B cell (primary cell): ENCODE data around the gene SIPA1L2. TPM values are rescaled to one million over a fixed set of nuclear protein-coding genes. Genes with fewer than 3 reads are reported as not detected.

Experiments
- ATAC-seq: fragments of 200-7000 bp; cut with Tn5 transposase; one replicate; pipeline ENCODE4 v1.10.0; 2021; ENCODE audit warnings: low read depth, mild to moderate bottlenecking, moderate number of reproducible peaks, moderate library complexity
- CTCF ChIA-PET: fragments of 350-600 bp; sonication (Branson Sonifier 250); formaldehyde crosslinking; loops from one replicate; lab custom pipeline; 2021; ENCODE audit warnings: antibody characterized with exemption, inconsistent platforms; lab: Charles Lee
- POLR2A ChIA-PET: fragments of 350-600 bp; sonication (Branson Sonifier 250); formaldehyde crosslinking; loops from one replicate; lab custom pipeline; 2021; ENCODE audit warnings: antibody characterized with exemption; lab: Charles Lee
- DNase-seq: peaks from one replicate; pipeline ENCODE4 v3.0.0; 2013
- H2AFZ ChIP-seq: 2 replicates; pipeline ENCODE4 v1.6.1; 2012; ENCODE audit warnings: mild to moderate bottlenecking, low read depth, low read length; ENCODE audit not compliant: insufficient read depth, poor library complexity, severe bottlenecking
- H3K27ac ChIP-seq, 2 donors: 1 replicate in 1 of 2; 2 replicates in 1 of 2; pipeline ENCODE4 v1.5.1; 2012 to 2013; ENCODE audit warnings: low read length in 2 of 2, mild to moderate bottlenecking in 2 of 2, moderate library complexity in 1 of 2
- H3K27me3 ChIP-seq, 4 experiments: fragments of 200-600 bp in 1 of 4; sonication (generic) in 1 of 4; replicated peaks in 1 of 4; 1 replicate in 2 of 4; 2 replicates in 2 of 4; pipeline versions ENCODE4 v1.6.1 to v1.7.0; 2013 to 2016; ENCODE audit warnings: low read length in 3 of 4, mild to moderate bottlenecking in 2 of 4, mixed read lengths in 1 of 4, moderate library complexity in 1 of 4; ENCODE audit not compliant: insufficient read depth in 4 of 4, control insufficient read depth in 3 of 4; ENCODE audit errors: control extremely low read depth in 1 of 4
- H3K36me3 ChIP-seq, 2 experiments: replicated peaks in 1 of 2; 1 replicate in 1 of 2; 2 replicates in 1 of 2; pipeline versions ENCODE4 v1.6.1 to v1.7.1; 2013; ENCODE audit warnings: low read length in 1 of 2; ENCODE audit not compliant: insufficient read depth in 2 of 2, control insufficient read depth in 1 of 2; ENCODE audit errors: control extremely low read depth in 1 of 2, extremely low read depth in 1 of 2
- H3K4me1 ChIP-seq, 2 donors: fragments of 200-600 bp in 1 of 2; sonication (generic) in 1 of 2; 1 replicate in 1 of 2; 2 replicates in 1 of 2; pipeline versions ENCODE4 v1.5.1 to v1.6.1; 2013 to 2017; ENCODE audit warnings: low read length in 2 of 2; ENCODE audit not compliant: control insufficient read depth in 2 of 2, insufficient read depth in 2 of 2
- H3K4me2 ChIP-seq: replicated peaks from 2 replicates; pipeline ENCODE3; 2012; ENCODE audit warnings: mild to moderate bottlenecking, low read depth, low read length; ENCODE audit not compliant: poor library complexity, severe bottlenecking
- H3K4me3 ChIP-seq, 5 experiments: fragments of 200-600 bp in 1 of 5; sonication (generic) in 1 of 5; 1 replicate in 3 of 5; 2 replicates in 2 of 5; pipeline versions ENCODE4 v1.5.1 to v1.7.0; 2011 to 2016; ENCODE audit warnings: low read length in 4 of 5, mild to moderate bottlenecking in 4 of 5, low read depth in 2 of 5, control low read depth in 1 of 5, moderate library complexity in 1 of 5; ENCODE audit not compliant: insufficient read depth in 1 of 5; ENCODE audit errors: control extremely low read depth in 1 of 5, extremely low read depth in 1 of 5
- H3K79me2 ChIP-seq: fragments of 200-600 bp; sonication (generic); one replicate; pipeline ENCODE4 v1.6.0; 2016; ENCODE audit warnings: low read length; ENCODE audit not compliant: control insufficient read depth, insufficient read depth
- H3K9ac ChIP-seq: fragments of 200-600 bp; sonication (generic); 2 replicates; pipeline ENCODE4 v1.6.1; 2017; ENCODE audit warnings: mild to moderate bottlenecking, low read length, moderate library complexity
- H3K9me3 ChIP-seq, 3 donors: one replicate each; pipeline versions ENCODE4 v1.6.1 to v1.7.1; 2013; ENCODE audit warnings: low read length in 2 of 3; ENCODE audit not compliant: control insufficient read depth in 2 of 3, insufficient read depth in 1 of 3; ENCODE audit errors: control extremely low read depth in 1 of 3
- H4K20me1 ChIP-seq: 2 replicates; pipeline ENCODE4 v1.6.0; 2012; ENCODE audit warnings: mild to moderate bottlenecking, low read length; ENCODE audit not compliant: insufficient read depth, control insufficient read depth, poor library complexity, severe bottlenecking
- H3K27ac Mint-ChIP-seq: one replicate; pipeline ENCODE4 v1.8.0; 2021; ENCODE audit warnings: mixed read lengths
- H3K27me3 Mint-ChIP-seq: one replicate; pipeline ENCODE4 v1.8.0; 2021; ENCODE audit warnings: mixed read lengths
- H3K4me1 Mint-ChIP-seq: one replicate; pipeline ENCODE4 v1.8.0; 2021; ENCODE audit warnings: mixed read lengths
- H3K4me3 Mint-ChIP-seq: one replicate; pipeline ENCODE4 v1.8.0; 2021; ENCODE audit warnings: mixed read lengths
- H3K9me3 Mint-ChIP-seq: one replicate; pipeline ENCODE4 v1.8.0; 2022; ENCODE audit warnings: mixed read lengths; ENCODE audit not compliant: insufficient read depth
- EZH2 ChIP-seq: IDR thresholded peaks from 2 replicates; pipeline ENCODE4 v1.6.1; 2012; ENCODE audit warnings: borderline replicate concordance, low read depth, mild to moderate bottlenecking, moderate library complexity, low read length; ENCODE audit not compliant: insufficient read depth, poor library complexity, severe bottlenecking
- WGBS: methylation state at CpG from one replicate; pipeline ENCODE4 v1.1.5; 2013; ENCODE audit warnings: missing lambda C conversion rate; ENCODE audit not compliant: insufficient coverage; 5-methylcytosine and 5-hydroxymethylcytosine counted together
- intact Hi-C: fragments of 100-400 bp; cut with micrococcal nuclease; formaldehyde crosslinking; loops from one replicate; pipeline ENCODE4 v1.10.0; 2022
- polyA plus RNA-seq: library from polyadenylated mRNA; depleted of rRNA; stranded (reverse); fragments of >200 nt; gene quantifications from 2 replicates; pipeline ENCODE4 v1.2.3, GENCODE V29; 2012
- total RNA-seq, 2 donors: library from RNA; stranded (reverse); fragments of 120-200 nt in 1 of 2; gene quantifications; 1 replicate in 1 of 2; 2 replicates in 1 of 2; pipeline versions ENCODE4 v1.2.3 to v1.2.4, GENCODE V29; 2013 to 2022
- TF ChIP-seq, protein P1 (sequence below): fragments of 200-600 bp; IDR thresholded peaks from one replicate; pipeline ENCODE4 v1.8.0; 2022; ENCODE audit warnings: antibody characterized with exemption, mild to moderate bottlenecking

SIPA1L2 gene
- total and polyA plus RNA-seq, 2 donors (not counting 1 experiment from before 2014, with no cell fraction given), result 0.07 TPM

DNA sequence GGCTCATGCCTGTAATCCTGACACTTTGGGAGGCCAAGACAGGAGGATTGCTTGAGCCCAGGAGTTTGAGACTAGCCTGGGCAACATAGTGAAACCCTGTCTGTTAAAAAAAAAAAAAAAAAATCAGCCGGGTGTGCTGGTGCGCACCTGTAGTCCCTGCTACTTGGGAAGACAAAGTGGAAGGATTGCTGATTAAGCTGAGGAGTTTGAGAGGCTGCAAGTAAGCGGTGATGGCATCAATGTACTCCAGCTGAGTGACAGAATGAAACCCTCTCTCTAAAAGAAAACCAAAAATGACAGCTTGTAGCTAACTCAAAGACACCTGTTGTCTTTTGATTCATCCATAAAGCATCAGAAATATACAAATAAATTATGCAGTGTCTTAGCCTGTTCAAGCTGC lies 31.8 kb downstream of the SIPA1L2 start:
- WGBS, result no CpG with 5 or more reads among the region's 3 CpGs
- Histone ChIP-seq H3K79me2 (no peaks in the 10 kb centered on the region), H3K36me3 (no peaks in the 10 kb centered on the region), H3K9me3 (peaks cover 0 to 3% (median 0%) of the 10 kb centered on the region in 3 donors), H2AFZ (no peak overlapping the region), H4K20me1 (no peaks in the 10 kb centered on the region), H3K4me3 (no peak overlapping the region), H3K9ac (no peak overlapping the region), H3K27me3 (no peaks in the 10 kb centered on the region), H3K27ac (no peak overlapping the region), H3K4me2 (no peak overlapping the region), H3K4me1 (peaks cover 18 to 32% of the 10 kb centered on the region in 2 donors)
- no peak overlapping the region for H3K27ac Mint-ChIP-seq
- ChIA-PET POLR2A (no interaction called here), CTCF (no interaction called here)
- ATAC-seq (no peak), DNase-seq (no peak)
- no peaks in the 10 kb centered on the region for H3K27me3 Mint-ChIP-seq
- TF ChIP-seq EZH2, result no peak
- TF ChIP-seq, protein P1, sequence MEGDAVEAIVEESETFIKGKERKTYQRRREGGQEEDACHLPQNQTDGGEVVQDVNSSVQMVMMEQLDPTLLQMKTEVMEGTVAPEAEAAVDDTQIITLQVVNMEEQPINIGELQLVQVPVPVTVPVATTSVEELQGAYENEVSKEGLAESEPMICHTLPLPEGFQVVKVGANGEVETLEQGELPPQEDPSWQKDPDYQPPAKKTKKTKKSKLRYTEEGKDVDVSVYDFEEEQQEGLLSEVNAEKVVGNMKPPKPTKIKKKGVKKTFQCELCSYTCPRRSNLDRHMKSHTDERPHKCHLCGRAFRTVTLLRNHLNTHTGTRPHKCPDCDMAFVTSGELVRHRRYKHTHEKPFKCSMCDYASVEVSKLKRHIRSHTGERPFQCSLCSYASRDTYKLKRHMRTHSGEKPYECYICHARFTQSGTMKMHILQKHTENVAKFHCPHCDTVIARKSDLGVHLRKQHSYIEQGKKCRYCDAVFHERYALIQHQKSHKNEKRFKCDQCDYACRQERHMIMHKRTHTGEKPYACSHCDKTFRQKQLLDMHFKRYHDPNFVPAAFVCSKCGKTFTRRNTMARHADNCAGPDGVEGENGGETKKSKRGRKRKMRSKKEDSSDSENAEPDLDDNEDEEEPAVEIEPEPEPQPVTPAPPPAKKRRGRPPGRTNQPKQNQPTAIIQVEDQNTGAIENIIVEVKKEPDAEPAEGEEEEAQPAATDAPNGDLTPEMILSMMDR, result no peak
- intact Hi-C loops, result no loop called here
- H3K4me3 Mint-ChIP-seq, result no peak overlapping the region
- no peaks in the 10 kb centered on the region for H3K9me3 Mint-ChIP-seq
- peaks cover 20% of the 10 kb centered on the region for H3K4me1 Mint-ChIP-seq

DNA sequence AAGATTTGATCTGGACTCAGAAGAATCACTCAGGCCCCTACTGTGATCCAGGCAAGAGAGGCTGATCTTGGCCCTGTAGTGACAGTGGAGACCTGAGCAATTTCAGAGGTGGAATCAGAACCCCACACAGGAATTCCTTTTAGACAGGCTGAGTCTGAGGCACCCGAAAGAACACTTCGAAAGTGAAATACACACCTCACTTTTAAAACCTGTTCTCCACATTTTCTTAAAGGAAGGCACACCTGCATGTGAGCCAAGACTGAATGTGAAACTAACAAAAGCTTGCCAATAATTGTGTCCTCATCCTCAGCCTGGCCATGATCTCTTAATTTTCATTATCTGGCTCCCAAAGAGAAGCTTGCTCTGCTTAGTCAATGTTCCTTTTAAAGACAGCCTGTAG lies 32.2 kb downstream of the SIPA1L2 start:
- POLR2A ChIA-PET, result no interaction called here
- H3K4me1 Mint-ChIP-seq, result peaks cover 20% of the 10 kb centered on the region
- DNase-seq (no peak), ATAC-seq (no peak)
- Histone ChIP-seq H3K79me2 (no peaks in the 10 kb centered on the region), H4K20me1 (no peaks in the 10 kb centered on the region), H3K4me1 (peaks cover 18 to 32% of the 10 kb centered on the region in 2 donors), H3K4me2 (no peak overlapping the region), H3K9ac (no peak overlapping the region), H3K36me3 (no peaks in the 10 kb centered on the region), H3K27me3 (no peaks in the 10 kb centered on the region), H2AFZ (no peak overlapping the region), H3K9me3 (peaks cover 0 to 3% (median 0%) of the 10 kb centered on the region in 3 donors), H3K4me3 (no peak overlapping the region), H3K27ac (no peak overlapping the region)
- intact Hi-C loops, result no loop called here
- no peaks in the 10 kb centered on the region for H3K9me3 Mint-ChIP-seq
- no peaks in the 10 kb centered on the region for H3K27me3 Mint-ChIP-seq
- TF ChIP-seq, protein P1, result no peak
- TF ChIP-seq EZH2, result no peak
- no peak overlapping the region for H3K4me3 Mint-ChIP-seq
- 80% methylated on average over 1 of the region's 2 CpGs for WGBS
- no peak overlapping the region for H3K27ac Mint-ChIP-seq
- CTCF ChIA-PET, result no interaction called here
